Thoracic aorta (tissue), 2 donors: ENCODE data around the gene NAP1L1. TPM values are rescaled to one million over a fixed set of nuclear protein-coding genes. Genes with fewer than 3 reads are reported as not detected.

ENCODE experiments used
- ATAC-seq: fragments of 150-250 bp; one replicate; pipeline ENCODE4 v1.8.0; 2017; ENCODE audit warnings: low read depth; ENCODE audit not compliant: insufficient number of reproducible peaks, low FRiP score
- DNase-seq: peaks from one replicate; pipeline ENCODE4 v3.0.0-alpha.2; 2020; ENCODE audit warnings: low spot score
- H3K27ac ChIP-seq, 2 donors: fragments of 200-600 bp; sonication (generic); 1 replicate in 1 of 2; 2 replicates in 1 of 2; pipeline ENCODE4 v1.5.1; 2016; ENCODE audit warnings: mild to moderate bottlenecking in 2 of 2, moderate library complexity in 2 of 2
- H3K27me3 ChIP-seq: fragments of 200-600 bp; sonication (generic); replicated peaks from 2 replicates; pipeline ENCODE4 v1.6.0; 2016; ENCODE audit warnings: mild to moderate bottlenecking; ENCODE audit not compliant: insufficient read depth
- H3K36me3 ChIP-seq: fragments of 200-600 bp; sonication (generic); one replicate; pipeline ENCODE4 v1.5.1; 2016
- H3K4me1 ChIP-seq, 2 donors: fragments of 200-600 bp; sonication (generic); 1 replicate in 1 of 2; 2 replicates in 1 of 2; pipeline versions ENCODE4 v1.5.1 to v1.6.0; 2016; ENCODE audit warnings: low read depth in 2 of 2, mild to moderate bottlenecking in 1 of 2; ENCODE audit not compliant: control insufficient read depth in 1 of 2
- H3K4me3 ChIP-seq: fragments of 200-600 bp; sonication (generic); 2 replicates; pipeline ENCODE4 v1.5.1; 2016; ENCODE audit warnings: mild to moderate bottlenecking
- H3K9me3 ChIP-seq: fragments of 200-600 bp; sonication (generic); 2 replicates; pipeline ENCODE4 v1.5.1; 2016
- total RNA-seq, 2 donors: library from RNA; depleted of rRNA; stranded (reverse); fragments of >200 nt; gene quantifications; one replicate each; pipeline versions ENCODE4 v1.1.0 to v1.2.3, GENCODE V29; 2016
- TF ChIP-seq, protein P1 (sequence below): fragments of 200-600 bp; sonication (generic); IDR thresholded peaks from one replicate; pipeline ENCODE4 v1.5.1; 2019; ENCODE audit warnings: antibody characterized with exemption

Gene NAP1L1
- 100 to 1,000 TPM; 178 to 316 TPM for total RNA-seq

GRCh38 chr12:76083904-76084862, at the start of gene NAP1L1:
Gene NAP1L1 (minus strand): TSS chr12:76084685. CDS start chr12:76074219, 10,466 bp downstream.
- Histone ChIP-seq H3K36me3 (no peaks in the 10 kb centered on the region), H3K4me3 (peak within 1 kb of the TSS; percentile 89), H3K27me3 (no peaks in the 10 kb centered on the region), H3K27ac (peak within 1 kb of the TSS; percentile 97 to 98), H3K4me1 (peaks cover 8 to 34% of the 10 kb centered on the region in 2 donors), H3K9me3 (peaks cover under 1% of the 10 kb centered on the region)
- ATAC-seq (peak; percentile 96), DNase-seq (peak; percentile 94)
- TF ChIP-seq, protein P1, sequence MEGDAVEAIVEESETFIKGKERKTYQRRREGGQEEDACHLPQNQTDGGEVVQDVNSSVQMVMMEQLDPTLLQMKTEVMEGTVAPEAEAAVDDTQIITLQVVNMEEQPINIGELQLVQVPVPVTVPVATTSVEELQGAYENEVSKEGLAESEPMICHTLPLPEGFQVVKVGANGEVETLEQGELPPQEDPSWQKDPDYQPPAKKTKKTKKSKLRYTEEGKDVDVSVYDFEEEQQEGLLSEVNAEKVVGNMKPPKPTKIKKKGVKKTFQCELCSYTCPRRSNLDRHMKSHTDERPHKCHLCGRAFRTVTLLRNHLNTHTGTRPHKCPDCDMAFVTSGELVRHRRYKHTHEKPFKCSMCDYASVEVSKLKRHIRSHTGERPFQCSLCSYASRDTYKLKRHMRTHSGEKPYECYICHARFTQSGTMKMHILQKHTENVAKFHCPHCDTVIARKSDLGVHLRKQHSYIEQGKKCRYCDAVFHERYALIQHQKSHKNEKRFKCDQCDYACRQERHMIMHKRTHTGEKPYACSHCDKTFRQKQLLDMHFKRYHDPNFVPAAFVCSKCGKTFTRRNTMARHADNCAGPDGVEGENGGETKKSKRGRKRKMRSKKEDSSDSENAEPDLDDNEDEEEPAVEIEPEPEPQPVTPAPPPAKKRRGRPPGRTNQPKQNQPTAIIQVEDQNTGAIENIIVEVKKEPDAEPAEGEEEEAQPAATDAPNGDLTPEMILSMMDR: no peak

DNA sequence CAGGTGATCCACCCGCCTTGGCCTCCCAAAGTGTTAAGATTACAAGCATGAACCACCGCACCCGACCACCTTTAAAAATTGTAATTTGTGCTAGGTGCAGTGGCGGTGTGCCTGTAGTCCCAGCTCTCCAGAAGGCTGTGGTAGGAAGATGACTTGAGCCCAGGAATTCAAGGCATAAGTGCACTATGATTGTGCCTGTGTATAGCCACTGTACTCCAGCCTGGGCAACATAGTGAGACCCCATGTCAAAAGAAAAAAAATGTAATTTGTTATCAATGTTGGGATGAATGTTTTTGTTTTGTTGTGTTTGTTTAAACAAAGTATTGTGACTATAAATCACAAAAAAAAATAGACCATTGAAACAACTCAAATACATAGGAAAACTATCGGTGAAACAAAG, 43.1 kb upstream of the NAP1L1 start:
- DNase-seq (no peak), ATAC-seq (no peak)
- Histone ChIP-seq H3K27ac (no peak overlapping the region), H3K36me3 (no peaks in the 10 kb centered on the region), H3K4me1 (no peaks in the 10 kb centered on the region), H3K9me3 (no peaks in the 10 kb centered on the region), H3K4me3 (no peak overlapping the region), H3K27me3 (no peaks in the 10 kb centered on the region)
- TF ChIP-seq, protein P1: no peak

- no peaks in the 10 kb centered on the region for H3K27me3 ChIP-seq
- TF ChIP-seq, protein P1: no peak
- ATAC-seq: no peak
These were observed 40.0 kb upstream of the NAP1L1 start for GRCh38 chr12:76124456-76124855.

GRCh38 chr12:76123259-76124212, 39.1 kb upstream of the NAP1L1 start:
- H3K9me3 ChIP-seq: no peaks in the 10 kb centered on the region
- H3K4me3 ChIP-seq: no peak overlapping the region
- DNase-seq: no peak
- H3K4me1 ChIP-seq: no peaks in the 10 kb centered on the region
- H3K36me3 ChIP-seq: no peaks in the 10 kb centered on the region
- TF ChIP-seq, protein P1: no peak
- no peak overlapping the region for H3K27ac ChIP-seq
- no peak for ATAC-seq
- H3K27me3 ChIP-seq: no peaks in the 10 kb centered on the region

More at GRCh38 chr12:76124456-76124855, 40.0 kb upstream of the NAP1L1 start:
- H3K9me3 ChIP-seq: no peaks in the 10 kb centered on the region
- no peak overlapping the region for H3K4me3 ChIP-seq
- no peaks in the 10 kb centered on the region for H3K4me1 ChIP-seq
- DNase-seq: no peak
- H3K36me3 ChIP-seq: no peaks in the 10 kb centered on the region
- H3K27ac ChIP-seq: no peak overlapping the region
